Stimulated activated CD8-positive, alpha-beta memory T cell treated with anti-CD3 and anti-CD28 coated beads, Interleukin-15, amount 100 ng/mL, for 48 hours (primary cell): ENCODE data around the gene GALC.
A peak's percentile ranks its signal among the peaks of the same experiment; 100 is the strongest.

Source experiments
- DNase-seq, 2 donors: peaks; one replicate each; pipeline ENCODE4 v3.0.0-alpha.2; 2020; ENCODE audit warnings: low read depth in 2 of 2

The GALC gene

GRCh38 chr14:88007608-88008007 lies 14.6 kb upstream of the GALC start:
- DNase-seq, result no peak

GRCh38 chr14:88005978-88006851 lies 13.2 kb upstream of the GALC start:
- DNase-seq, result peak; percentile 54 to 56

- no peak for DNase-seq
Measured at GRCh38 chr14:88005050-88005481, 12.1 kb upstream of the GALC start, which contains the start of gene GPR65. Gene GPR65 (plus strand): TSS chr14:88005135. CDS start chr14:88010848, 5,713 bp downstream.

- DNase-seq, result no peak
Measured at GRCh38 chr14:88004506-88005036, 11.6 kb upstream of the GALC start.

GRCh38 chr14:88003425-88003824 lies 10.4 kb upstream of the GALC start:
- no peak for DNase-seq

- DNase-seq, result no peak
Measured at GRCh38 chr14:88002421-88003075, 9.6 kb upstream of the GALC start.

GRCh38 chr14:87999277-87999676 lies 6.3 kb upstream of the GALC start:
- DNase-seq, result no peak

- DNase-seq, result no peak
Measured at GRCh38 chr14:87998482-87998881, 5.5 kb upstream of the GALC start.

- DNase-seq, result no peak
Measured at GRCh38 chr14:87996291-87996592, 3.3 kb upstream of the GALC start.

GRCh38 chr14:87995500-87996290 lies 2.7 kb upstream of the GALC start:
- no peak for DNase-seq

- DNase-seq, result peak in 1 of 2 donors; percentile 27
Measured at GRCh38 chr14:87994974-87995373, 2.0 kb upstream of the GALC start.

GRCh38 chr14:87992346-87992717 lies 650 bp downstream of the GALC start:
- no peak for DNase-seq

- no peak for DNase-seq
Measured at GRCh38 chr14:87990682-87991081, 2.3 kb downstream of the GALC start.

- no peak for DNase-seq
Measured at GRCh38 chr14:87989956-87990299, 3.1 kb downstream of the GALC start.

GRCh38 chr14:87989221-87989955 lies 3.6 kb downstream of the GALC start:
- DNase-seq, result no peak

- DNase-seq, result no peak
Measured at GRCh38 chr14:87979689-87980088, 13.3 kb downstream of the GALC start.

GRCh38 chr14:87975636-87976035 lies 17.3 kb downstream of the GALC start:
- DNase-seq, result no peak

GRCh38 chr14:87971010-87971409 lies 22.0 kb downstream of the GALC start:
- no peak for DNase-seq

- DNase-seq, result no peak
Measured at GRCh38 chr14:87967496-87967895, 25.5 kb downstream of the GALC start.

- DNase-seq, result no peak
Measured at GRCh38 chr14:87966816-87967215, 26.2 kb downstream of the GALC start.

- no peak for DNase-seq
Measured at GRCh38 chr14:87961246-87961645, 31.7 kb downstream of the GALC start.
